ENCODE data around the gene PRSS56. TPM values are rescaled to one million over a fixed set of nuclear protein-coding genes. Genes with fewer than 3 reads are reported as not detected.

Gene PRSS56
- total and polyA plus RNA-seq, 2 donors from 2014 or later = not detected

GRCh38 chr2:232505856-232506255, 14.3 kb upstream of the PRSS56 start:
- no peaks in the 10 kb centered on the region for H3K4me1 ChIP-seq (ENCODE audit: control insufficient read depth in 2 of 3, insufficient read depth in 2 of 3, low read depth in 1 of 3, low read length in 3 of 3)
- FAIRE-seq (no peak), DNase-seq (peak in 3 of 5 donors; percentile 86 to 93 (median 89))
- no peak overlapping the region for H3K4me3 ChIP-seq (ENCODE audit: low read length in 3 of 3)
- intact Hi-C loops (cut with DNase I) = no loop called here
- no peaks in the 10 kb centered on the region for H3K36me3 ChIP-seq (ENCODE audit: control insufficient read depth in 2 of 3, insufficient read depth in 3 of 3, low read length in 3 of 3)
- peaks cover 7% of the 10 kb centered on the region for H3K27me3 ChIP-seq (ENCODE audit: control insufficient read depth, insufficient read depth, low read length)
- no peak for TF ChIP-seq CTCF (IDR thresholded peaks at IDR 0.05; ENCODE audit: borderline replicate concordance, extremely low read depth, insufficient read depth)
- no peak overlapping the region for H3K9ac ChIP-seq (ENCODE audit: low read length in 3 of 3)
- H3K27ac ChIP-seq (ENCODE audit: low read depth in 2 of 2, low read length in 2 of 2) = no peak overlapping the region
- no peaks in the 10 kb centered on the region for H3K9me3 ChIP-seq (ENCODE audit: control insufficient read depth in 2 of 3, insufficient read depth in 1 of 3, low read length in 3 of 3)

GRCh38 chr2:232506709-232507108, 13.5 kb upstream of the PRSS56 start:
- no peak for FAIRE-seq
- Histone ChIP-seq H3K9ac (ENCODE audit: low read length in 3 of 3) (no peak overlapping the region), H3K27ac (ENCODE audit: low read depth in 2 of 2, low read length in 2 of 2) (no peak overlapping the region), H3K9me3 (ENCODE audit: control insufficient read depth in 2 of 3, insufficient read depth in 1 of 3, low read length in 3 of 3) (no peaks in the 10 kb centered on the region), H3K4me1 (ENCODE audit: control insufficient read depth in 2 of 3, insufficient read depth in 2 of 3, low read depth in 1 of 3, low read length in 3 of 3) (no peaks in the 10 kb centered on the region), H3K36me3 (ENCODE audit: control insufficient read depth in 2 of 3, insufficient read depth in 3 of 3, low read length in 3 of 3) (no peaks in the 10 kb centered on the region), H3K4me3 (ENCODE audit: low read length in 3 of 3) (no peak overlapping the region), H3K27me3 (ENCODE audit: control insufficient read depth, insufficient read depth, low read length) (peaks cover 7% of the 10 kb centered on the region)
- intact Hi-C loops (cut with DNase I) = no loop called here
- no peak for TF ChIP-seq CTCF (IDR thresholded peaks at IDR 0.05; ENCODE audit: borderline replicate concordance, extremely low read depth, insufficient read depth)
- DNase-seq = peak in 1 of 5 donors; percentile 37

- Histone ChIP-seq H3K4me1 (ENCODE audit: control insufficient read depth in 2 of 3, insufficient read depth in 2 of 3, low read depth in 1 of 3, low read length in 3 of 3) (no peaks in the 10 kb centered on the region), H3K36me3 (ENCODE audit: control insufficient read depth in 2 of 3, insufficient read depth in 3 of 3, low read length in 3 of 3) (no peaks in the 10 kb centered on the region), H3K27me3 (ENCODE audit: control insufficient read depth, insufficient read depth, low read length) (peaks cover 7% of the 10 kb centered on the region), H3K9ac (ENCODE audit: low read length in 3 of 3) (no peak overlapping the region), H3K9me3 (ENCODE audit: control insufficient read depth in 2 of 3, insufficient read depth in 1 of 3, low read length in 3 of 3) (no peaks in the 10 kb centered on the region), H3K4me3 (ENCODE audit: low read length in 3 of 3) (no peak overlapping the region), H3K27ac (ENCODE audit: low read depth in 2 of 2, low read length in 2 of 2) (no peak overlapping the region)
- intact Hi-C loops (cut with DNase I) = no loop called here
- no peak for FAIRE-seq
- no peak for DNase-seq
- TF ChIP-seq CTCF (IDR thresholded peaks at IDR 0.05; ENCODE audit: borderline replicate concordance, extremely low read depth, insufficient read depth) = no peak
Observed at GRCh38 chr2:232508251-232508650, 11.9 kb upstream of the PRSS56 start.

GRCh38 chr2:232511336-232511890, 8.8 kb upstream of the PRSS56 start:
- FAIRE-seq = no peak

More at GRCh38 chr2:232511336-232511890, 8.8 kb upstream of the PRSS56 start:
- Histone ChIP-seq H3K9ac (ENCODE audit: low read length in 3 of 3) (no peak overlapping the region), H3K4me3 (ENCODE audit: low read length in 3 of 3) (no peak overlapping the region), H3K4me1 (ENCODE audit: control insufficient read depth in 2 of 3, insufficient read depth in 2 of 3, low read depth in 1 of 3, low read length in 3 of 3) (no peaks in the 10 kb centered on the region), H3K36me3 (ENCODE audit: control insufficient read depth in 2 of 3, insufficient read depth in 3 of 3, low read length in 3 of 3) (no peaks in the 10 kb centered on the region), H3K9me3 (ENCODE audit: control insufficient read depth in 2 of 3, insufficient read depth in 1 of 3, low read length in 3 of 3) (no peaks in the 10 kb centered on the region), H3K27me3 (ENCODE audit: control insufficient read depth, insufficient read depth, low read length) (no peaks in the 10 kb centered on the region), H3K27ac (ENCODE audit: low read depth in 2 of 2, low read length in 2 of 2) (no peak overlapping the region)
- intact Hi-C loops (cut with DNase I) = no loop called here
- peak in 1 of 5 donors; percentile 63 for DNase-seq
- no peak for TF ChIP-seq CTCF (IDR thresholded peaks at IDR 0.05; ENCODE audit: borderline replicate concordance, extremely low read depth, insufficient read depth)

All from kidney (tissue), 14 donors.